Measurements from ENCODE around the gene CCDC106.
A peak's percentile ranks its signal among the peaks of the same experiment; 100 is the strongest.

Gene CCDC106

DNA sequence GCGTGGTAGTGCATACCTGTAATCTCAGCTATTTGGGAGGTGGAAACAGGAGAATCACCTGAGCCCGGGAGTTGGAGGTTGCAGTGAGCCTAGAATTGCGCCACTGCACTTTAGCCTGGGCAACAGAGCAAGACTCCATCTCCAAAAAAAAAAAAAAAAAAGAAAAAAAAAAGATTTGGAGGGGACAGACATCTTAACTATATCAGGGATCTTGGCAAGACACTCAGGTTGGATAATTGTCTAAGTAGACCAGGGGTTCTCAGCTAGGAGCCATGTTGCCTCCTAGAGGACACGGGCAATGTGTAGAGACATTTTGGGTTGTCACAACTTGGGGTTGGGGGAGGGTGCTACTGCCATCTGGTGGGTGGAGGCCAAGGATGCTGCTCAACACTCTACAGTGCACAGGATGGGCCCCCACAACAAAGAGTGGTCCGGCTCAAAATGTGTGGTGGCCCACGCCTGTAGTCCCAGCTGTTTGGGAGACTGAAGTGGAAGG is 9.1 kb upstream of the CCDC106 start:
- no peak for DNase-seq

GRCh38 chr19:55640043-55640576 is 7.9 kb upstream of the CCDC106 start:
- DNase-seq = peak; percentile 79

DNA sequence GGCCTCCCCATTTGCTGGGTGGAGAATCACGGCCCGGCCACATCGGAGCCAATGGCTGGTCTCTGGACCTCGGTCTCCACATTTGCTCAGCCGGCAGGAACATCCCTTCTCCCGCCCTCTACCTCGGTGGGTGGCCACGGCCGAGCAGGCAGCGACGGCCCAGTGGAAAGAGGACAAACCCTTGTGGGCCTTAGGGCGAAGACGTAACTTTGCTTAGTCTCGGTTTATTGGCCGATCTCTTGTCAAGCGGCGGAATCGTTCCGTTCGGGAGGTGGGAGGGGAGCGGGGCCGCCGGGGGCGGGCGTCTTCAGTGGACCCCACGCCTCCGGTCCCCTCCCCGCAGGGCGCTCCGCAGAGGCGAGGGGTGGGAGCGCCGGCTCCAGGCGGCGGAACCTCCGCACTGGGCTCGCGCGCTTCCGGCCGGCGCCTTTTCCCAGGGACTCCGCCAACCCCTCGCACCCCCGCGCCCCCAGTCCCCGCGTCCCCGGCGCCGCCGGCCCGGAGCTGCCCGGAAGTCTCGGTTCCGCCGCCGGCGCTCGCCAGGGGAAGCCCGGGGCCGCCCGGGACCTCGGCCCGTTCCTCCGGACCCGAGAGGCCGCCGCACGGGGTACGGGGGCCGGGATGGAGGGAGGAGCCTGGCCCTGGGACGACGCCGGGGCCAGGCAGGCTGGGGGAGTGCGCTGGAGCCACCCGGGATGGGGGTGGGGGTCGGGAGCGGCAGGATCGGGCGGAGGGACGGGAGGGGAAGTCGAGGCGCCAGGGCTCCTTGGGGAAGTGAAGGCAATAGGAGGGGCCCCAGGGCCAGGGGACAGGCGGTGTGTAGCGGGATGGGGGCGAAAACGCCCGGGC is 7.2 kb upstream of the CCDC106 start, which contains the start of gene ZNF580:
TSS of gene ZNF580 (plus strand) at position 426 of the 849 bp plus-strand sequence. CDS start 1,507 bp downstream, outside the sequence.
- no peak for DNase-seq

- DNase-seq = no peak
Observed at GRCh38 chr19:55641426-55642152, 6.4 kb upstream of the CCDC106 start.

DNA sequence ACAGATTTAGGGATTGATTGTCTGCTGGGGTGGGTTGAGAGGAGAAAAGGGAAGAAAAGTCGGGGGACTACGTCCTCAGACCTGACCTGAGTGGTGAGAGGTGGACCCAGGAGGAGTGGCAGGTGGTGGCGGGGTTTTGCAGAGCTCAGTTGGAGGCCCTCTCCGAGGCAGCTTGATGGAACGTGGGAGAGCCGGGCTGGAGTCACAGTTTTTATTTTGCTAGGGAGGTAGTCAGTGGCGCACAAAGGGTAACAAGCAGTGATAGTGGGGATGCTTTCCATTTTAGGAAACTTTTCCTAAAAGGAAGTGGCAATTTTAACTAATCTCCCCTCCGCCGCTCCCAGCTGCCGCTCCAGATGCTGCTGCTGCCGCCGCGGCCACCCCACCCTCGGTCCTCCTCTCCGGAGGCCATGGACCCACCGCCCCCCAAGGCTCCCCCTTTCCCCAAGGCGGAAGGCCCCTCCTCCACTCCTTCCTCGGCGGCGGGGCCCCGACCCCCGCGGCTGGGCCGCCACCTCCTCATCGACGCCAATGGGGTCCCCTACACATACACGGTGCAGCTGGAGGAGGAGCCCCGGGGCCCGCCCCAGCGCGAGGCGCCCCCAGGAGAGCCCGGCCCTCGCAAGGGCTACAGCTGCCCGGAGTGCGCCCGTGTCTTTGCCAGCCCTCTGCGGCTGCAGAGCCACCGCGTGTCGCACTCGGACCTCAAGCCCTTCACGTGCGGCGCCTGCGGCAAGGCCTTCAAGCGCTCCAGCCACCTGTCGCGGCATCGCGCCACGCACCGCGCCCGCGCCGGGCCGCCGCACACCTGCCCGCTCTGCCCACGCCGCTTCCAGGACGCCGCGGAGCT is 5.6 kb upstream of the CCDC106 start:
- no peak for DNase-seq

GRCh38 chr19:55643003-55643886 is 4.8 kb upstream of the CCDC106 start, which contains the start of gene ZNF581:
Gene ZNF581, plus strand, starts transcription at chr19:55643649. Its CDS starts 923 bp downstream, at chr19:55644572.
- DNase-seq = no peak

DNA sequence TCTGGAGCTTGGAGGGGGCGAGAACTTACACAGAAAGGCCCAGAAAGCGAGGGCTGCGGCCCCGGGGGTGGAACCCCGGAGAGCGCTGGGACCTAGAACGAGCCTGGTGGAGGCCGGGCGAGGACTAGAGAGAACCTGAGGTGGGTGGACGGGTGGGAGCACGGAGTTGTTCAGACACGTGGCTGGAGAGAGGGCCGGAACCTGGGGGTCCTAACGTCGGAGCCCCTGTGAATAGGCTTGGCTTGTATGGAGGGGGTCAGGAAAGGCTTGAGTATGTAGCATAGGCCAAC is 4.2 kb upstream of the CCDC106 start:
- DNase-seq = no peak

DNA sequence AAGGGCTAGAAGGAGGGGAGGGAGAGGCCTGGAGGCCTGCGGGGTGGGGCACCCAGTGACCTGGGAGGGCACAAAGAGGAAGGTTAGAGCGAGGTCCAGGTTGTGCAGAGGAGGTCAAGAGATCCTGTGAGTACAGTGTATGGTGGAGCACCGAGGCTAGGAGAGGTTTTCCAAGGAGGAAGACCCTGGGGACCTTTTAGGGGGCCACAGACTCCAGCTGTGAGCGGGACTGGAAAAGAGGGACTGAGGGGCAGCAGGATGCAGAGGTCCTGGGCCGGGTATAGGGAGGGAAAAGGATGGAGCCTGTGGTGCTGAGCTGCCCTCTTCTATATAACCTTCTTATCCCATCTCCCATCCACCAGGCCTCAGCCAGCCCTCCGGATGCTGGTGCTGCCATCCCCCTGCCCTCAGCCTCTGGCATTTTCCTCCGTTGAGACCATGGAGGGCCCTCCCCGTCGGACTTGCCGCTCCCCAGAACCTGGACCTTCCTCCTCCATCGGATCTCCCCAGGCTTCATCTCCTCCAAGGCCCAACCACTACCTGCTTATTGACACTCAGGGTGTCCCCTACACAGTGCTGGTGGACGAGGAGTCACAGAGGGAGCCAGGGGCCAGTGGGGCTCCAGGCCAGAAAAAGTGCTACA is 3.7 kb upstream of the CCDC106 start:
- DNase-seq = no peak

- DNase-seq = no peak
Observed at GRCh38 chr19:55644842-55645511, 3.0 kb upstream of the CCDC106 start.

GRCh38 chr19:55645512-55645881 is 2.5 kb upstream of the CCDC106 start:
- no peak for DNase-seq

DNA sequence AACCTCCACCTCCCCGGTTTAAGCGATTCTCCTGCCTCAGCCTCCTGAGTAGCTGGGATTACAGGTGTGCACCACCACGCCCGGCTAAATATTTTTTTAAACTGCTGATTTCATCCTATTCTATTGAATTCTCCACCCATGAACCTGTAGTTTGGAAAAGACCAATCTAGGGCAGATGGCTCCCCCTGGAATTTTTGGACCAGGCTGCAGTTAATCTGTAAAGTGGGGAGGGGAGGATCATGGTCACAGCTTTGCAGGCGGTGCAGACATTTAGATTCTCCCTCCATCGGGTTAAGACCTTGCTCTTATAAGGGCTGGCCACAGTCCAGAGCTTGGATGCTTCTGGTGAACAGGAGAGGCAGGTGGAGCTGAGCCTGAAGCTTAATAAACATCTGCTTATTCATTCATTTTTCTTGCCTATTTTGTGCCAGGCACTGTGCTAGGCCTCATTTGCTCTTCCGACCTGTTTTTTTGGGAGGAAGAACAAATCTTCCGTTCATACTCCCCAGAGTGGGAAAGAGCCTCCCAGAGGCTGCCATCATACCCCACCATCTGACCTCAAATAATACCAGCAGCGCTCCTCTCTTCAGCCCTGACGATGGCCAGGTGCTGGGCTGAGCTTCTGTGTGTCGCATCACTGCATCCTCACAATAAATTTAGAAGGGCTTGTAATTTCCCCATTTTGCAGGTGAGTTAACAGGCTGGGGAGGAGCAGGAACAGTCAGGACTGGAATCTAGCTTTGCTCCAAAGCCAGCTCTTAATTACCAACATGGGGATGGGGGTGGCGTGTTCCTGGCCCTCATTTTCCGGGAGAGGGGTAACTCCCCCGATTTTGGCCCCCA is 902 bp upstream of the CCDC106 start:
- no peak for DNase-seq

GRCh38 chr19:55648585-55649267 is 714 bp downstream of the CCDC106 start:
- DNase-seq = no peak

DNA sequence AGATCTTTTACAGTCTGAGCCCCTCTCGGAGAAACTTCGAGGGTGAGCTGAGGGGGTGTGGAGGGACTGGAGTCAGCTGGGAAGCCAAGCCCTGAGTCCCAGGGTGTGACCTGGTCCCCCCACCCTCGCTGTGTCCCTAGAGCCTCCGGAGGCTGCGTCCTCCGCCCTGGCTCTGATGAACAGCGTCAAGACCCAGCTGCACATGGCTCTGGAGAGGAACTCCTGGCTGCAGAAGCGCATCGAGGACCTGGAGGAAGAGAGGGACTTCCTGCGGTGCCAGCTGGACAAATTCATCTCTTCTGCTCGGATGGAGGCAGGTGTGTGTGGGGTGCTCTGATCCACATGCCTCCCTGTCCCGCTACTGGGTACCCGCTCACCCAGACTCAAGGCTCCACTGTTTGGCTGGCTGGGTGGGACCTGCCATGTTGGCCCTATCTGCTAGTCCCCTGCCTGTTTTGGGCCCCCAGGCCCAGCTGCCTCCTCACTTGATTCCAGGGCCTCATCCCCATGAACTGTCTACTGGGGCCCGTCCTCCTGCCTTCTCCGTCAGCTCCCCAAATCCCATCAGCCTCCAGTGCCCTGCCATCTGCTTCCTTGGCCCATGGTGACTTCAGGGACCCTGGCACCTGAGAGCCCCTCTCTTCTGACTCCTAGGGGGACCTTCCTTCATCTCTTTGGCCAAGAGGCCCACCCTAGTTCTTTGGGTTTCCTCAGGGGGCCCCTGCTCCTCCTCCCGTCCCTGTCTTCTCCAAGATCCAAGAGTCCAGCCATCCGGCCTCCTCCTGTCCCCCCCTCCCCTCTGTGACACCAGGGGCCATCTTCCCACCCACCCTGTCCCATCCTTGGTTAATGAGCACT is 1.5 kb downstream of the CCDC106 start:
- DNase-seq = no peak

DNA sequence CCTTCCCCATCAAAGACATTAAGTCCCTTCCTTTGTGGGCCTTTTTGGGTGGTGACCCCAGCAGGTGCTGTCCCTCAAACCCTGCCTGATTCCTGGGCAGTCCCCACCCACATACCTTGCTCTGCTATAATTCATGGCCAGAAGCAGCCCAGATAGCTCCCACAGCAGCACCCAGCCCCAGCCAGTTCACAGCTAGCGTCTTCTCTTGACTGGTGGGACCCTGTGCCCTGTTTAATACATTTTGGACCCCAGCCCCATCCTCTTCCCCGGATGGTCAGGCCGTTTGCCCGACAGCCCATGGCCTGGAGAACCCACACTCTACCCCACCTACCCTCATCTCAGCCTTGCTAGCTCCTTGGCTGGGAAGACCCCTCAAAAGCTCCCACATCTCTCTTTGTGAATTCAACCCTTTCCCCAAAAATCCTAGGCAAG is 2.1 kb downstream of the CCDC106 start:
- no peak for DNase-seq

- no peak for DNase-seq
Observed at GRCh38 chr19:55650602-55651230, 2.7 kb downstream of the CCDC106 start.

- no peak for DNase-seq
Observed at GRCh38 chr19:55651236-55651635, 3.2 kb downstream of the CCDC106 start.

DNA sequence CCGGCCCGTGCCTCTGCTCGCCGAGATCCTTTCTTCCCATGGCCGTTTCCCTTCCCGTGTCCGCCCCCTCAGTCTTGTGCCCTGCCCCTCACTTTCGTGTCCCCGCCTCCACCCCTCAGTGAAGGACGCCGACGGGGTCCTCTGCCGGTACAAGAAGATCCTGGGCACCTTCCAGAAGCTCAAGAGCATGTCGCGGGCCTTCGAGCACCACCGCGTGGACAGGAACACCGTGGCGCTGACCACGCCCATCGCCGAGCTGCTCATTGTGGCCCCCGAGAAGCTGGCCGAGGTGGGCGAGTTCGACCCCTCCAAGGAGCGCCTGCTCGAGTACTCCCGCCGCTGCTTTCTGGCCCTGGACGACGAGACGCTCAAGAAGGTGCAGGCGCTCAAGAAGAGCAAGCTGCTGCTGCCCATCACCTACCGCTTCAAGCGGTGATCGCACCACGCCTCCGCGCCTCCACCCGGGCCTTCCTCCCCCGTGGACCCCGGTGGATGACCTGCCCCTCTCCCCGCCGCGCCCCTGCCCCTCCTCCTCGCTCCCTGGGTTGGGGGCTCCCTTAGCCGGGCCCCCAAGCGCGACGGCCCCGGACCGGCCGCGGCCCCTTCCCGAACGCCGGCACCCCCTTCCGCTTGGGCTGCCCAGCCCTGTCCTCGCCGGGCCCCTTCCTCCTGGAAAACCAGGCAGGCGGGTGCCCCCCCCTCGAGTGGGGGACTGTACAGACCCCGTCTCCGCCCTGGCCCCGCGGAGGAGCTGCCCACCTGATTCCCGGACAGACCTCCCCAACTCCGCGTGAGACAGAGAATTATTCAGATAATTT is 4.5 kb downstream of the CCDC106 start:
- no peak for DNase-seq

Measured in DMS153 (cell line).